ENCODE data around the gene SH3RF1.

DNA sequence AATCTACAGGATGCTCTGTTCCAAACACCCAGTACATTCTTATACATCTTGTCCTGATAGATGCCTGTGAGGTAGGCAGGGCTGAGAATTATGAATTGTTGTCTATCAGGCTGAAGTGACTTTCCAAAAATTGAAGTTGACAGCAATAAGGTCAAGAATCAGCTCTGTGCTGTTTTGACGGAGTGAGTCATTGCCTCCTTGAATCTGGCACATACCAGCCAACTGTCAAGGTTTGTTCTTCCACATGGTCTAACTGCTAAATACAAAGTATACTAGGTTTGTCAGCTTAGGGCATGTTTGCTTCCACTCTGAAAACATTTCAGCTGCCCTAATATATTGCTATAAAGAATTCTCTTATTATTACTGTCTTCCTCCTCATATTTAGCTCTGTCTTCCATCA lies 32.3 kb downstream of the SH3RF1 start:
- TF ChIP-seq SPI1 (IDR thresholded peaks at IDR 0.05; ENCODE audit: low read depth, low read length) (no peak), POLR2A (IDR thresholded peaks at IDR 0.05; ENCODE audit: low read depth, low read length) (no peak), POLR2AphosphoS5 (IDR thresholded peaks at IDR 0.05; ENCODE audit: low read depth, low read length) (no peak), TAF1 (IDR thresholded peaks at IDR 0.05; ENCODE audit: low read depth, low read length) (no peak), POU2F2 (IDR thresholded peaks at IDR 0.05; ENCODE audit: low read depth, low read length) (no peak), PAX5 (IDR thresholded peaks at IDR 0.05; ENCODE audit: insufficient read depth, low read length, severe bottlenecking) (no peak)

Measured in GM12891 (cell line).